Activated CD4-positive, alpha-beta T cell treated with anti-CD3 and anti-CD28 coated beads for 1 hour (primary cell): ENCODE measurements around the gene KCNJ9.

Experiments used
- DNase-seq: peaks from one replicate; pipeline ENCODE4 v3.0.0-alpha.2; 2020

KCNJ9 gene

GRCh38 chr1:160089883-160090282, 8.5 kb downstream of the KCNJ9 start:
- DNase-seq, result no peak

GRCh38 chr1:160090760-160091159, 9.4 kb downstream of the KCNJ9 start:
- DNase-seq, result no peak

- DNase-seq, result no peak
Observed at GRCh38 chr1:160091666-160092223, 10.4 kb downstream of the KCNJ9 start.

GRCh38 chr1:160092366-160093068, 11.2 kb downstream of the KCNJ9 start:
- no peak for DNase-seq

GRCh38 chr1:160093069-160093395, 11.7 kb downstream of the KCNJ9 start:
- DNase-seq, result no peak

GRCh38 chr1:160093624-160094290, 12.4 kb downstream of the KCNJ9 start:
- DNase-seq, result no peak

GRCh38 chr1:160094291-160094625, 12.9 kb downstream of the KCNJ9 start:
- no peak for DNase-seq

GRCh38 chr1:160094806-160095205, 13.5 kb downstream of the KCNJ9 start:
- DNase-seq, result no peak

GRCh38 chr1:160095382-160096105, 14.2 kb downstream of the KCNJ9 start:
- no peak for DNase-seq

- DNase-seq, result no peak
Observed at GRCh38 chr1:160096274-160097116, 15.2 kb downstream of the KCNJ9 start.

GRCh38 chr1:160097151-160097910, 16.0 kb downstream of the KCNJ9 start:
- DNase-seq, result no peak

- peak; percentile 91 for DNase-seq
Observed at GRCh38 chr1:160097911-160098851, 16.8 kb downstream of the KCNJ9 start, which contains the start of gene IGSF8. Gene IGSF8 (minus strand): TSS chr1:160098619. CDS start chr1:160098472, 147 bp downstream.

GRCh38 chr1:160098852-160099561, 17.7 kb downstream of the KCNJ9 start:
- peak; percentile 96 for DNase-seq

- no peak for DNase-seq
Observed at GRCh38 chr1:160099716-160100375, 18.5 kb downstream of the KCNJ9 start.

GRCh38 chr1:160101037-160101716, 19.8 kb downstream of the KCNJ9 start:
- peak; percentile 56 for DNase-seq

- no peak for DNase-seq
Observed at GRCh38 chr1:160101717-160102522, 20.6 kb downstream of the KCNJ9 start.

- DNase-seq, result no peak
Observed at GRCh38 chr1:160103658-160104408, 22.5 kb downstream of the KCNJ9 start.
